ENCODE data around the gene AZU1.

The AZU1 gene

GRCh38 chr19:827710-828321, at the start of gene AZU1:
Gene AZU1 (plus strand): TSS chr19:827837. CDS start chr19:827847, 10 bp downstream.
- Histone ChIP-seq H3K9ac (ENCODE audit: low read depth, low read length, poor library complexity, severe bottlenecking) (no peak within 1 kb of the TSS), H3K27me3 (ENCODE audit: insufficient read depth, low read length, poor library complexity, severe bottlenecking) (no peaks in the 10 kb centered on the region), H3K9me2 (replicated peaks; ENCODE audit: low read depth, low read length) (no peaks in the 10 kb centered on the region), H3K36me3 (ENCODE audit: insufficient read depth, low read length) (no peaks in the 10 kb centered on the region), H3K9me3 (ENCODE audit: insufficient read depth, low read depth, low read length) (no peaks in the 10 kb centered on the region), H4K20me1 (ENCODE audit: insufficient read depth, low read length, poor library complexity, severe bottlenecking) (no peaks in the 10 kb centered on the region), H3K4me2 (ENCODE audit: low read depth, low read length, poor library complexity, severe bottlenecking) (no peak within 1 kb of the TSS), H3K4me3 (ENCODE audit: low read length, poor library complexity, severe bottlenecking) (no peak within 1 kb of the TSS), H3K79me2 (ENCODE audit: insufficient read depth, low read length) (no peaks in the 10 kb centered on the region), H3K4me1 (ENCODE audit: insufficient read depth, low read length, poor library complexity, severe bottlenecking) (no peaks in the 10 kb centered on the region), H3F3A (ENCODE audit: low read depth) (no peaks in the 10 kb centered on the region), H2AFZ (ENCODE audit: low read length) (no peak within 1 kb of the TSS)
- TF ChIP-seq CTCF (conservative IDR thresholded peaks at IDR 0.05; ENCODE audit: low read length) (no peak), EZH2phosphoT487 (IDR thresholded peaks at IDR 0.05; ENCODE audit: borderline replicate concordance) (no peak)

GRCh38 chr19:778910-779653, 48.6 kb upstream of the AZU1 start:
- Histone ChIP-seq H3K9me3 (ENCODE audit: insufficient read depth, low read depth, low read length) (no peaks in the 10 kb centered on the region), H3K79me2 (ENCODE audit: insufficient read depth, low read length) (no peaks in the 10 kb centered on the region), H3K9ac (ENCODE audit: low read depth, low read length, poor library complexity, severe bottlenecking) (no peak overlapping the region), H3F3A (ENCODE audit: low read depth) (no peaks in the 10 kb centered on the region), H3K27me3 (ENCODE audit: insufficient read depth, low read length, poor library complexity, severe bottlenecking) (no peaks in the 10 kb centered on the region), H3K9me2 (replicated peaks; ENCODE audit: low read depth, low read length) (no peaks in the 10 kb centered on the region), H4K20me1 (ENCODE audit: insufficient read depth, low read length, poor library complexity, severe bottlenecking) (no peaks in the 10 kb centered on the region), H3K36me3 (ENCODE audit: insufficient read depth, low read length) (no peaks in the 10 kb centered on the region), H2AFZ (ENCODE audit: low read length) (no peak overlapping the region), H3K4me2 (ENCODE audit: low read depth, low read length, poor library complexity, severe bottlenecking) (no peak overlapping the region), H3K4me3 (ENCODE audit: low read length, poor library complexity, severe bottlenecking) (no peak overlapping the region), H3K4me1 (ENCODE audit: insufficient read depth, low read length, poor library complexity, severe bottlenecking) (no peaks in the 10 kb centered on the region)
- TF ChIP-seq EZH2phosphoT487 (IDR thresholded peaks at IDR 0.05; ENCODE audit: borderline replicate concordance) (no peak), CTCF (conservative IDR thresholded peaks at IDR 0.05; ENCODE audit: low read length) (no peak)

GRCh38 chr19:780935-781334, 46.7 kb upstream of the AZU1 start:
- Histone ChIP-seq H3K4me3 (ENCODE audit: low read length, poor library complexity, severe bottlenecking) (no peak overlapping the region), H3K9me2 (replicated peaks; ENCODE audit: low read depth, low read length) (no peaks in the 10 kb centered on the region), H4K20me1 (ENCODE audit: insufficient read depth, low read length, poor library complexity, severe bottlenecking) (no peaks in the 10 kb centered on the region), H3K79me2 (ENCODE audit: insufficient read depth, low read length) (no peaks in the 10 kb centered on the region), H3K4me1 (ENCODE audit: insufficient read depth, low read length, poor library complexity, severe bottlenecking) (no peaks in the 10 kb centered on the region), H3K9ac (ENCODE audit: low read depth, low read length, poor library complexity, severe bottlenecking) (no peak overlapping the region), H3K4me2 (ENCODE audit: low read depth, low read length, poor library complexity, severe bottlenecking) (no peak overlapping the region), H3F3A (ENCODE audit: low read depth) (no peaks in the 10 kb centered on the region), H3K27me3 (ENCODE audit: insufficient read depth, low read length, poor library complexity, severe bottlenecking) (no peaks in the 10 kb centered on the region), H3K9me3 (ENCODE audit: insufficient read depth, low read depth, low read length) (no peaks in the 10 kb centered on the region), H3K36me3 (ENCODE audit: insufficient read depth, low read length) (no peaks in the 10 kb centered on the region), H2AFZ (ENCODE audit: low read length) (no peak overlapping the region)
- TF ChIP-seq CTCF (conservative IDR thresholded peaks at IDR 0.05; ENCODE audit: low read length): no peak
- TF ChIP-seq EZH2phosphoT487 (IDR thresholded peaks at IDR 0.05; ENCODE audit: borderline replicate concordance): no peak

All from Loucy (cell line).